PC-3 (cell line): Measurements from ENCODE around the gene FOXP4.

Experiments
- EZH2 ChIP-seq: fragments of 300-600 bp; sonication (generic); IDR thresholded peaks from one replicate; pipeline ENCODE4 v1.6.1; 2017; ENCODE audit warnings: antibody characterized with exemption, mild to moderate bottlenecking, low read length; ENCODE audit not compliant: unreplicated experiment
- EZH2phosphoT487 ChIP-seq: fragments of 300-600 bp; sonication (generic); IDR thresholded peaks from 2 replicates; pipeline ENCODE4 v1.6.1; 2018; ENCODE audit warnings: mild to moderate bottlenecking, antibody characterized with exemption, low read length, borderline replicate concordance
- TF ChIP-seq, protein P1 (sequence below): fragments of 300-600 bp; sonication (generic); conservative IDR thresholded peaks from 2 replicates; pipeline ENCODE4 v1.5.1; 2017; ENCODE audit warnings: antibody characterized with exemption, low read depth, mild to moderate bottlenecking, low read length

DNA sequence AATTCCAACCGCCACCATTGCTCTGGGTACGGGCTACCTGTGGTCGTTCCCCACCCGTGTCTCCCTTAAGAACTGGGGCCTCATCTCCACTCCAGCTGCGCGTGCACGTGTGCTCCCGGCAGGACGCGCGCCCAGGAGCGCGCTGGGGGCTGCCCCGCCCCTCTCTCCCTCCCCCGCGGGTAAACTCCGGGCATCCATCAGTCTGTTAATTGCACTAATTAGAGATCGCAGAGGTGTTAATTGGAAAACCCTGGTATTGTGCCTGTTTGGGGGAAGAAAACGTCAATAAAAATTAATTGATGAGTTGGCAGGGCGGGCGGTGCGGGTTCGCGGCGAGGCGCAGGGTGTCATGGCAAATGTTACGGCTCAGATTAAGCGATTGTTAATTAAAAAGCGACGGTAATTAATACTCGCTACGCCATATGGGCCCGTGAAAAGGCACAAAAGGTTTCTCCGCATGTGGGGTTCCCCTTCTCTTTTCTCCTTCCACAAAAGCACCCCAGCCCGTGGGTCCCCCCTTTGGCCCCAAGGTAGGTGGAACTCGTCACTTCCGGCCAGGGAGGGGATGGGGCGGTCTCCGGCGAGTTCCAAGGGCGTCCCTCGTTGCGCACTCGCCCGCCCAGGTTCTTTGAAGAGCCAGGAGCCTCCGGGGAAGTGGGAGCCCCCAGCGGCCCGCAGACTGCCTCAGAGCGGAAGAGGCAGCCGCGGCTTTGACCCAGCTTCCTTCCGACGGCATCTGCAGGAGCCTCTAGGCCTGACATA is 14.4 kb downstream of the FOXP4 start:
- TF ChIP-seq, protein P1, sequence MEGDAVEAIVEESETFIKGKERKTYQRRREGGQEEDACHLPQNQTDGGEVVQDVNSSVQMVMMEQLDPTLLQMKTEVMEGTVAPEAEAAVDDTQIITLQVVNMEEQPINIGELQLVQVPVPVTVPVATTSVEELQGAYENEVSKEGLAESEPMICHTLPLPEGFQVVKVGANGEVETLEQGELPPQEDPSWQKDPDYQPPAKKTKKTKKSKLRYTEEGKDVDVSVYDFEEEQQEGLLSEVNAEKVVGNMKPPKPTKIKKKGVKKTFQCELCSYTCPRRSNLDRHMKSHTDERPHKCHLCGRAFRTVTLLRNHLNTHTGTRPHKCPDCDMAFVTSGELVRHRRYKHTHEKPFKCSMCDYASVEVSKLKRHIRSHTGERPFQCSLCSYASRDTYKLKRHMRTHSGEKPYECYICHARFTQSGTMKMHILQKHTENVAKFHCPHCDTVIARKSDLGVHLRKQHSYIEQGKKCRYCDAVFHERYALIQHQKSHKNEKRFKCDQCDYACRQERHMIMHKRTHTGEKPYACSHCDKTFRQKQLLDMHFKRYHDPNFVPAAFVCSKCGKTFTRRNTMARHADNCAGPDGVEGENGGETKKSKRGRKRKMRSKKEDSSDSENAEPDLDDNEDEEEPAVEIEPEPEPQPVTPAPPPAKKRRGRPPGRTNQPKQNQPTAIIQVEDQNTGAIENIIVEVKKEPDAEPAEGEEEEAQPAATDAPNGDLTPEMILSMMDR, result no peak
- TF ChIP-seq EZH2phosphoT487 (no peak), EZH2 (no peak)
